ENCODE data around the gene APOBEC3F.

GRCh38 chr22:39039306-39040126, 1.1 kb upstream of the APOBEC3F start:
- TF ChIP-seq CTCF (IDR thresholded peaks at IDR 0.05; ENCODE audit: low read depth, low read length) (no peak), MAX (IDR thresholded peaks at IDR 0.05; ENCODE audit: low read depth, low read length) (no peak), POLR2A (IDR thresholded peaks at IDR 0.05; ENCODE audit: extremely low read depth, insufficient read length) (no peak)
